Esophagus (tissue), 2 donors: ENCODE results near the gene PPP2R2B. TPM values are rescaled to one million over a fixed set of nuclear protein-coding genes. Genes with fewer than 3 reads are reported as not detected.

Experiments used
- H3K27ac ChIP-seq, 2 donors: one replicate each; pipeline ENCODE4 v1.5.1; 2013; ENCODE audit warnings: low read depth in 2 of 2, mild to moderate bottlenecking in 2 of 2, inconsistent platforms in 1 of 2, low read length in 1 of 2, moderate library complexity in 1 of 2
- H3K27me3 ChIP-seq, 2 donors: one replicate each; pipeline ENCODE4 v1.6.1; 2013; ENCODE audit warnings: low read length in 2 of 2, control low read depth in 1 of 2, mild to moderate bottlenecking in 1 of 2; ENCODE audit not compliant: insufficient read depth in 2 of 2, control insufficient read depth in 1 of 2
- H3K36me3 ChIP-seq, 2 donors: one replicate each; pipeline ENCODE4 v1.6.1; 2013; ENCODE audit warnings: low read length in 1 of 2; ENCODE audit not compliant: control insufficient read depth in 2 of 2, insufficient read depth in 2 of 2
- H3K4me1 ChIP-seq, 2 donors: one replicate each; pipeline ENCODE4 v1.6.1; 2013; ENCODE audit warnings: low read length in 1 of 2; ENCODE audit not compliant: control insufficient read depth in 2 of 2, insufficient read depth in 2 of 2
- H3K4me3 ChIP-seq, 2 donors: one replicate each; pipeline ENCODE4 v1.5.1; 2013; ENCODE audit warnings: low read length in 2 of 2, mild to moderate bottlenecking in 2 of 2, low read depth in 1 of 2, moderate library complexity in 1 of 2
- H3K9me3 ChIP-seq, 2 donors: one replicate each; pipeline ENCODE4 v1.6.1; 2013; ENCODE audit warnings: mild to moderate bottlenecking in 2 of 2, low read depth in 1 of 2, low read length in 1 of 2, moderate library complexity in 1 of 2; ENCODE audit not compliant: control insufficient read depth in 2 of 2, insufficient read depth in 1 of 2
- WGBS, 2 donors: extraction: QIAGEN DNeasy Blood & Tissue Kit; methylation state at CpG; one replicate each; pipeline ENCODE4 v1.1.7; 2013; 5-methylcytosine and 5-hydroxymethylcytosine counted together
- polyA plus RNA-seq, 2 donors: library from polyadenylated mRNA; stranded (reverse); fragments of 200-250 nt; gene quantifications; one replicate each; pipeline ENCODE4 v1.2.3, GENCODE V29; 2013
- donor health status: healthy with polysubstance abuse.
- donor health status: Bipolar disorder and iron deficiency.

Gene PPP2R2B
- polyA plus RNA-seq, 2 donors: 0.78 to 0.92 TPM

GRCh38 chr5:146643776-146644175, 234.8 kb downstream of the PPP2R2B start:
- H3K4me3 ChIP-seq: no peak overlapping the region
- no peak overlapping the region for H3K27ac ChIP-seq
- H3K4me1 ChIP-seq: no peaks in the 10 kb centered on the region
- H3K27me3 ChIP-seq: no peaks in the 10 kb centered on the region
- H3K36me3 ChIP-seq: no peaks in the 10 kb centered on the region
- H3K9me3 ChIP-seq: no peaks in the 10 kb centered on the region
- 39 to 62% methylated on average over 2 of the region's 2 CpGs for WGBS, 2 donors

GRCh38 chr5:146642410-146642809, 236.1 kb downstream of the PPP2R2B start:
- 91 to 93% methylated on average over 3 of the region's 3 CpGs for WGBS, 2 donors
- H3K36me3 ChIP-seq: no peaks in the 10 kb centered on the region
- H3K9me3 ChIP-seq: no peaks in the 10 kb centered on the region
- no peak overlapping the region for H3K27ac ChIP-seq
- no peak overlapping the region for H3K4me3 ChIP-seq
- no peaks in the 10 kb centered on the region for H3K4me1 ChIP-seq
- no peaks in the 10 kb centered on the region for H3K27me3 ChIP-seq

GRCh38 chr5:146641941-146642340, 236.6 kb downstream of the PPP2R2B start:
- Histone ChIP-seq H3K27me3 (no peaks in the 10 kb centered on the region), H3K4me1 (no peaks in the 10 kb centered on the region), H3K4me3 (no peak overlapping the region), H3K27ac (no peak overlapping the region), H3K36me3 (no peaks in the 10 kb centered on the region), H3K9me3 (no peaks in the 10 kb centered on the region)
- WGBS, 2 donors: 80 to 87% methylated on average over 3 of the region's 3 CpGs

GRCh38 chr5:146640285-146640896, 238.2 kb downstream of the PPP2R2B start:
- no peak overlapping the region for H3K4me3 ChIP-seq
- no peak overlapping the region for H3K27ac ChIP-seq
- no peaks in the 10 kb centered on the region for H3K9me3 ChIP-seq
- no peaks in the 10 kb centered on the region for H3K36me3 ChIP-seq
- WGBS, 2 donors: 72 to 78% methylated on average over 7 of the region's 7 CpGs
- no peaks in the 10 kb centered on the region for H3K27me3 ChIP-seq
- H3K4me1 ChIP-seq: no peaks in the 10 kb centered on the region

- no peaks in the 10 kb centered on the region for H3K4me1 ChIP-seq
- no peak overlapping the region for H3K4me3 ChIP-seq
- no peak overlapping the region for H3K27ac ChIP-seq
- H3K27me3 ChIP-seq: no peaks in the 10 kb centered on the region
- no peaks in the 10 kb centered on the region for H3K9me3 ChIP-seq
- 84 to 89% methylated on average over 3 of the region's 3 CpGs for WGBS, 2 donors
- H3K36me3 ChIP-seq: no peaks in the 10 kb centered on the region
These were observed 243.1 kb downstream of the PPP2R2B start for GRCh38 chr5:146635443-146635842.

- WGBS, 2 donors: 60 to 69% methylated on average over 8 of the region's 8 CpGs
- no peak overlapping the region for H3K27ac ChIP-seq
These were observed 245.2 kb downstream of the PPP2R2B start for GRCh38 chr5:146633323-146633764.

GRCh38 chr5:146632620-146633322, 245.8 kb downstream of the PPP2R2B start:
- Histone ChIP-seq H3K4me1 (no peaks in the 10 kb centered on the region), H3K27ac (no peak overlapping the region), H3K36me3 (no peaks in the 10 kb centered on the region), H3K27me3 (no peaks in the 10 kb centered on the region), H3K4me3 (no peak overlapping the region), H3K9me3 (no peaks in the 10 kb centered on the region)
- WGBS, 2 donors: 67 to 81% methylated on average over 8 of the region's 8 CpGs

More at GRCh38 chr5:146633323-146633764, 245.2 kb downstream of the PPP2R2B start:
- Histone ChIP-seq H3K4me3 (no peak overlapping the region), H3K36me3 (no peaks in the 10 kb centered on the region), H3K9me3 (no peaks in the 10 kb centered on the region), H3K4me1 (no peaks in the 10 kb centered on the region), H3K27me3 (no peaks in the 10 kb centered on the region)

- WGBS, 2 donors: 77 to 80% methylated on average over 3 of the region's 3 CpGs
These were observed 248.1 kb downstream of the PPP2R2B start for GRCh38 chr5:146630472-146630871.

GRCh38 chr5:146628950-146629349, 249.6 kb downstream of the PPP2R2B start:
- 88 to 90% methylated on average over 5 of the region's 5 CpGs for WGBS, 2 donors

More at GRCh38 chr5:146630472-146630871, 248.1 kb downstream of the PPP2R2B start:
- no peaks in the 10 kb centered on the region for H3K36me3 ChIP-seq
- no peak overlapping the region for H3K27ac ChIP-seq
- H3K4me1 ChIP-seq: no peaks in the 10 kb centered on the region
- peaks cover 0 to 2% of the 10 kb centered on the region in 2 donors for H3K9me3 ChIP-seq
- no peaks in the 10 kb centered on the region for H3K27me3 ChIP-seq
- H3K4me3 ChIP-seq: no peak overlapping the region

GRCh38 chr5:146626936-146627335, 251.6 kb downstream of the PPP2R2B start:
- Histone ChIP-seq H3K27me3 (peaks cover 0 to 4% of the 10 kb centered on the region in 2 donors), H3K4me1 (no peaks in the 10 kb centered on the region), H3K4me3 (no peak overlapping the region), H3K9me3 (peaks cover 0 to 2% of the 10 kb centered on the region in 2 donors), H3K36me3 (no peaks in the 10 kb centered on the region), H3K27ac (no peak overlapping the region)
- 69 to 76% methylated on average over 1 of the region's 1 CpG for WGBS, 2 donors

More at GRCh38 chr5:146628950-146629349, 249.6 kb downstream of the PPP2R2B start:
- peaks cover 0 to 4% of the 10 kb centered on the region in 2 donors for H3K27me3 ChIP-seq
- no peak overlapping the region for H3K27ac ChIP-seq
- peaks cover 0 to 2% of the 10 kb centered on the region in 2 donors for H3K9me3 ChIP-seq
- no peaks in the 10 kb centered on the region for H3K36me3 ChIP-seq
- H3K4me1 ChIP-seq: no peaks in the 10 kb centered on the region
- no peak overlapping the region for H3K4me3 ChIP-seq
